Esophagus muscularis mucosa (tissue), 4 donors: ENCODE measurements around the gene MYL6. TPM values are rescaled to one million over a fixed set of nuclear protein-coding genes. Genes with fewer than 3 reads are reported as not detected.
A peak's percentile ranks its signal among the peaks of the same experiment; 100 is the strongest.

ENCODE experiments used
- DNase-seq: peaks from one replicate; pipeline ENCODE4 v3.0.0-alpha.2; 2017; ENCODE audit errors: extremely low spot score
- H3K27ac ChIP-seq, 4 donors: fragments of 200-600 bp; sonication (generic); replicated peaks in 1 of 4; 1 replicate in 3 of 4; 2 replicates in 1 of 4; pipeline ENCODE4 v1.5.1; 2016 to 2019; ENCODE audit warnings: mild to moderate bottlenecking in 1 of 4
- H3K27me3 ChIP-seq, 4 donors: fragments of 200-600 bp; sonication (generic); one replicate each; pipeline versions ENCODE4 v1.5.1 to v1.6.0; 2016 to 2019
- H3K36me3 ChIP-seq, 4 donors: fragments of 200-600 bp; sonication (generic); one replicate each; pipeline ENCODE4 v1.5.1; 2016 to 2019
- H3K4me1 ChIP-seq, 4 donors: fragments of 200-600 bp; sonication (generic); one replicate each; pipeline ENCODE4 v1.5.1; 2016 to 2019
- H3K4me3 ChIP-seq, 4 donors: fragments of 200-600 bp; sonication (generic); 1 replicate in 2 of 4; 2 replicates in 2 of 4; pipeline ENCODE4 v1.5.1; 2016 to 2019; ENCODE audit warnings: mild to moderate bottlenecking in 4 of 4, moderate library complexity in 1 of 4
- H3K9me3 ChIP-seq, 4 donors: fragments of 200-600 bp; sonication (generic); 1 replicate in 3 of 4; 2 replicates in 1 of 4; pipeline ENCODE4 v1.5.1; 2016 to 2019
- EP300 ChIP-seq: sonication (generic); formaldehyde crosslinking; IDR thresholded peaks from one replicate; pipeline ENCODE4 v1.6.1; 2017; ENCODE audit warnings: antibody characterized with exemption
- POLR2A ChIP-seq: fragments of 450-650 bp; IDR thresholded peaks from one replicate; pipeline ENCODE4 v1.6.1; 2017; ENCODE audit warnings: antibody characterized with exemption, moderate library complexity, mild to moderate bottlenecking, low read depth
- POLR2AphosphoS5 ChIP-seq, 2 donors: sonication (generic); formaldehyde crosslinking; IDR thresholded peaks; one replicate each; pipeline ENCODE4 v1.6.1; 2017; ENCODE audit warnings: antibody characterized with exemption in 2 of 2
- WGBS: methylation state at CpG from one replicate; pipeline ENCODE4 v1.1.5; 2018; 5-methylcytosine and 5-hydroxymethylcytosine counted together
- intact Hi-C: fragments of 100-400 bp; cut with DNase I; formaldehyde crosslinking; loops from one replicate; pipeline ENCODE4 v1.15.1; 2023
- total RNA-seq, 4 donors: library from RNA; depleted of rRNA; stranded (reverse); fragments of >200 nt; gene quantifications; one replicate each; pipeline versions ENCODE4 v1.1.0 to v1.2.1, GENCODE V29; 2016
- TF ChIP-seq, protein P1 (sequence below), 3 experiments: fragments of 200-600 bp in 2 of 3; fragments of 450-650 bp in 1 of 3; sonication (generic) in 2 of 3; IDR thresholded peaks; one replicate each; pipeline ENCODE4 v1.5.1; 2017 to 2019; ENCODE audit warnings: antibody characterized with exemption in 3 of 3, mild to moderate bottlenecking in 2 of 3, moderate library complexity in 1 of 3

The MYL6 gene
- total RNA-seq, 4 donors from 2014 or later: 5,145 to 8,531 (median 5,986) TPM

DNA sequence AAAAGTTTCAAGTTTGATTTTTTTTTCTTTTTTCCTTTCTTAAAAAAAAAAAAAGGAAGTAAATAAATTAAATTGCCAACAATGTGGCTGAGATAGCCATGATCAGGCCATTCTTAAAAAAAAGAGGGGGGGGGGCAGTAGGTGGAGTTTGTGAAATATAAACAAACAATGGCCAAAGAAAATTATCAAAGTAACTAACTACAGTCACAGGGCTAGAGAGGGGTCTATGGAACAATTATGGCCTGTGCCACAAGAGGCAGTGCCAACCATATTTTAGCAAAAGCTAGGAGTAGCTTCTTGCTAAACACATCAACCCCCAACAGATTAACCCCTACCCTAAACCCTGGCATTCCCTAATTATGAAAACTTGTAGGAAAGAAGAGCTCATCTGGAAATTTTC, 47.3 kb downstream of the MYL6 start:
- Histone ChIP-seq H3K4me1 (peaks cover 0 to 12% (median 4%) of the 10 kb centered on the region in 4 donors), H3K9me3 (no peaks in the 10 kb centered on the region), H3K27me3 (no peaks in the 10 kb centered on the region), H3K4me3 (no peak overlapping the region), H3K27ac (peak overlapping the region; percentile 16 to 55 (median 28)), H3K36me3 (peaks cover 42 to 65% (median 64%) of the 10 kb centered on the region in 4 donors)
- TF ChIP-seq EP300 (no peak), POLR2A (no peak), POLR2AphosphoS5 (IDR thresholded peaks at IDR 0.05) (no peak)
- TF ChIP-seq, protein P1, sequence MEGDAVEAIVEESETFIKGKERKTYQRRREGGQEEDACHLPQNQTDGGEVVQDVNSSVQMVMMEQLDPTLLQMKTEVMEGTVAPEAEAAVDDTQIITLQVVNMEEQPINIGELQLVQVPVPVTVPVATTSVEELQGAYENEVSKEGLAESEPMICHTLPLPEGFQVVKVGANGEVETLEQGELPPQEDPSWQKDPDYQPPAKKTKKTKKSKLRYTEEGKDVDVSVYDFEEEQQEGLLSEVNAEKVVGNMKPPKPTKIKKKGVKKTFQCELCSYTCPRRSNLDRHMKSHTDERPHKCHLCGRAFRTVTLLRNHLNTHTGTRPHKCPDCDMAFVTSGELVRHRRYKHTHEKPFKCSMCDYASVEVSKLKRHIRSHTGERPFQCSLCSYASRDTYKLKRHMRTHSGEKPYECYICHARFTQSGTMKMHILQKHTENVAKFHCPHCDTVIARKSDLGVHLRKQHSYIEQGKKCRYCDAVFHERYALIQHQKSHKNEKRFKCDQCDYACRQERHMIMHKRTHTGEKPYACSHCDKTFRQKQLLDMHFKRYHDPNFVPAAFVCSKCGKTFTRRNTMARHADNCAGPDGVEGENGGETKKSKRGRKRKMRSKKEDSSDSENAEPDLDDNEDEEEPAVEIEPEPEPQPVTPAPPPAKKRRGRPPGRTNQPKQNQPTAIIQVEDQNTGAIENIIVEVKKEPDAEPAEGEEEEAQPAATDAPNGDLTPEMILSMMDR (IDR thresholded peaks at IDR 0.05): peak in 1 of 3 experiments; percentile 6
- no peak for DNase-seq
- intact Hi-C loops: no loop called here

DNA sequence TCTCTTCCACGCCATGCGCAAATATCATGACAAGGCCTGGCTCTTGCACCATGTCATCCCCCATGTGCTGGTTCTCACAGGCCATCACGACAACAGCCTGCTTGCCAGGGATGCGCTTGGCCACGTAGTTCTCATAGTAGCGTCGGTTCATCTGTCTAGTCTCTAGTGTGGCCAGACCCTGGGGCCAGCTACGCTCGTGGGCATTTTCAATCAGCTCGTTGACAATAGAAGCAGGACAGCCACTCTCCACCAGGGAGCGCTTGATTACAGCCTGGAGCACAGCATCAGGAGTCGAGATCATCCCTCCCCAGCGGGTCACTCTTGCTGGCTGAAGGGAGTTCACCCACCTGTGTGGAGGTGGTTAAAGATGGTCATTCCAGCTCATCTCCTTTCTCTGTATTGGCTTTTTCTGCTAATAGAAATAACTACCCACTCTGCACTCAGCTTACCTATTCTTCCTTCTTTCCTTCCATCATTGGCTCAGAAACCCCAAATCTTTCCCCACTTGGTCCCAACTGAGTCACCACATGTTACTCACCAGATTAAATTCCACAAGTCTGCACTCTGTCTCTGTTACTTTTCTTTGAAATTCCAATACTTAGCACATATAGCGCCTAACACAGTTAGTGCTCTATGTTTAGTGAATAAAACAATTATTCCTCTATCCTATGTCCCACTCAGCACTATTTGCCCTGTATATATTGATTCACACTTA, 48.5 kb downstream of the MYL6 start:
- Histone ChIP-seq H3K27me3 (no peaks in the 10 kb centered on the region), H3K4me1 (peaks cover 0 to 12% (median 4%) of the 10 kb centered on the region in 4 donors), H3K9me3 (no peaks in the 10 kb centered on the region), H3K36me3 (peaks cover 53 to 77% (median 76%) of the 10 kb centered on the region in 4 donors), H3K4me3 (no peak overlapping the region), H3K27ac (peak overlapping the region; percentile 16 to 55 (median 28))
- DNase-seq: no peak
- intact Hi-C loops: loop anchor here (2.0 kb wide), 1 partner anchor 18 kb away; the partner anchor contains the start of gene NABP2
- TF ChIP-seq, protein P1 (IDR thresholded peaks at IDR 0.05): peak; percentile 58 to 71 (median 62)
- TF ChIP-seq EP300: no peak
- peak; percentile 40 to 49 for TF ChIP-seq POLR2AphosphoS5 (IDR thresholded peaks at IDR 0.05)
- WGBS: 54% methylated on average over 14 of the region's 14 CpGs

DNA sequence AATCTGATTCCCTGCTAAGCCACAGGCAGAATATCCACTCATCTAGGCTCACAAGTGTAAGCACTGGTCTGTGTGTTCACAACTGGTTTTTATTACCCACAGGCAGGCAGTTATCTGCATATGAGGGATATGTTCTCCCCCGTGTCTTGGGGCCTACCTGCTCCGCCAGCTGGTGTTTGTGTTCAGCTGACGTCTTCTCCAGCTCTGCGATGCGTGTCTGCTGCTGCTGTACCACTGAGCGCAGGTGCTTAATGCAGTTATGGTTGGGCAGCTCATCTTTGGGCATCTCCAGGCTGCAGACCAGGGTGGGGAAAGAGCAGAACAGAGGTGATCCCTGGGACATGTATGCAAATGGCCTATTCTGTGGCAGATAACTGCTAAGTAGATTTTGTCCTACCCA, 49.8 kb downstream of the MYL6 start:
- Histone ChIP-seq H3K27ac (no peak overlapping the region), H3K36me3 (peaks cover 66 to 91% (median 90%) of the 10 kb centered on the region in 4 donors), H3K9me3 (no peaks in the 10 kb centered on the region), H3K4me3 (no peak overlapping the region), H3K27me3 (no peaks in the 10 kb centered on the region), H3K4me1 (peaks cover 0 to 6% (median 3%) of the 10 kb centered on the region in 4 donors)
- DNase-seq: no peak
- WGBS: 86% methylated on average over 6 of the region's 6 CpGs
- no peak for TF ChIP-seq EP300
- intact Hi-C loops: no loop called here

Other genes starting within 250 kb of the MYL6 start
- gene PYM1, start 230.5 kb upstream of the MYL6 start, total RNA-seq: 10 to 100 TPM; 24.2 to 29.5 (median 26.7) TPM
- gene DGKA, start 227.2 kb upstream of the MYL6 start, total RNA-seq: 10 to 100 TPM; 18.7 to 39.7 (median 24.7) TPM
- 1 to 10 TPM in 1 of 4 donors, under 1 TPM in 1, not detected in 2; 0.66 to 2.2 TPM for gene PMEL, start 192.3 kb upstream of the MYL6 start, total RNA-seq
- gene CDK2, start 191.5 kb upstream of the MYL6 start, total RNA-seq: 10 to 100 TPM; 35.3 to 84.9 (median 57.1) TPM
- 100 to 1,000 TPM; 116 to 189 (median 138) TPM for gene RAB5B, start 184.3 kb upstream of the MYL6 start, total RNA-seq
- 10 to 100 TPM; 18.3 to 29.0 (median 25.3) TPM for gene SUOX, start 161.1 kb upstream of the MYL6 start, total RNA-seq
- 10 to 100 TPM in 2 of 4 donors, 1 to 10 TPM in 2; 6.2 to 20.4 (median 9.7) TPM for gene IKZF4, start 137.3 kb upstream of the MYL6 start, total RNA-seq
- gene RPS26, start 116.4 kb upstream of the MYL6 start, total RNA-seq: 1,000 to 10,000 TPM in 1 of 4 donors, 100 to 1,000 TPM in 3; 104 to 1,982 (median 577) TPM
- gene ERBB3, start 78.2 kb upstream of the MYL6 start, total RNA-seq: 10 to 100 TPM; 13.9 to 25.0 (median 19.0) TPM
- 100 to 1,000 TPM in 2 of 4 donors, 10 to 100 TPM in 2; 90.5 to 133 (median 105) TPM for gene PA2G4, start 53.8 kb upstream of the MYL6 start, total RNA-seq
- gene RPL41, start 41.7 kb upstream of the MYL6 start, total RNA-seq: 1,000 to 10,000 TPM; 1,962 to 4,166 (median 3,502) TPM
- gene ZC3H10, start 40.1 kb upstream of the MYL6 start, total RNA-seq: 1 to 10 TPM; 5.0 to 7.9 (median 6.6) TPM
- gene ESYT1, start 30.1 kb upstream of the MYL6 start, total RNA-seq: 100 to 1,000 TPM; 151 to 245 (median 214) TPM
- 10 to 100 TPM; 28.5 to 39.4 (median 33.6) TPM for gene MYL6B, start 5.8 kb upstream of the MYL6 start, total RNA-seq
- gene SMARCC2, start 31.1 kb downstream of the MYL6 start, total RNA-seq: 100 to 1,000 TPM in 2 of 4 donors, 10 to 100 TPM in 2; 62.1 to 111 (median 94.3) TPM
- 100 to 1,000 TPM in 3 of 4 donors, 10 to 100 TPM in 1; 64.4 to 165 (median 109) TPM for gene RNF41, start 63.6 kb downstream of the MYL6 start, total RNA-seq
- gene NABP2, start 66.0 kb downstream of the MYL6 start, total RNA-seq: 10 to 100 TPM; 27.0 to 36.4 (median 30.9) TPM
- not detected for gene SLC39A5, start 71.7 kb downstream of the MYL6 start, total RNA-seq
- gene ANKRD52, start 100.0 kb downstream of the MYL6 start, total RNA-seq: 10 to 100 TPM; 13.8 to 31.5 (median 19.6) TPM
- gene COQ10A, start 108.6 kb downstream of the MYL6 start, total RNA-seq: 10 to 100 TPM; 12.4 to 22.8 (median 15.7) TPM
- 100 to 1,000 TPM in 3 of 4 donors, 10 to 100 TPM in 1; 91.8 to 155 (median 111) TPM for gene CS, start 142.0 kb downstream of the MYL6 start, total RNA-seq
- 10 to 100 TPM; 48.8 to 61.5 (median 50.3) TPM for gene CNPY2, start 157.6 kb downstream of the MYL6 start, total RNA-seq
- 10 to 100 TPM; 14.1 to 34.5 (median 24.4) TPM for gene PAN2, start 175.6 kb downstream of the MYL6 start, total RNA-seq
- gene IL23A, start 180.5 kb downstream of the MYL6 start, total RNA-seq: not detected
- 10 to 100 TPM; 55.7 to 78.9 (median 68.2) TPM for gene STAT2, start 201.7 kb downstream of the MYL6 start, total RNA-seq
- not detected for gene APOF, start 204.5 kb downstream of the MYL6 start, total RNA-seq